IMR-90 (cell line): ENCODE measurements around the gene MS4A15.

Experiments
- BHLHE40 ChIP-seq: fragments of 150-350 bp; IDR thresholded peaks from 2 replicates; pipeline ENCODE4 v1.6.1; 2016; ENCODE audit warnings: mild to moderate bottlenecking, low read depth, low read length
- CEBPB ChIP-seq: IDR thresholded peaks from 2 replicates; pipeline ENCODE4 v1.6.1; 2012; ENCODE audit warnings: low read depth, low read length, improper control_type of control experiment
- MAFK ChIP-seq: IDR thresholded peaks from 2 replicates; pipeline ENCODE4 v1.6.1; 2012; ENCODE audit warnings: low read depth, low read length, improper control_type of control experiment
- NFE2L2 ChIP-seq: fragments of 150-350 bp; IDR thresholded peaks from 2 replicates; pipeline ENCODE4 v1.6.1; 2016; ENCODE audit warnings: low read depth, mild to moderate bottlenecking, low read length
- POLR2A ChIP-seq: IDR thresholded peaks from 2 replicates; pipeline ENCODE4 v1.6.1; 2012; ENCODE audit warnings: mild to moderate bottlenecking, low read depth, low read length
- RAD21 ChIP-seq: IDR thresholded peaks from 2 replicates; pipeline ENCODE4 v1.6.1; 2012; ENCODE audit warnings: low read length, improper control_type of control experiment
- RCOR1 ChIP-seq: IDR thresholded peaks from 2 replicates; pipeline ENCODE4 v1.6.1; 2012; ENCODE audit warnings: mild to moderate bottlenecking, low read length, improper control_type of control experiment; ENCODE audit not compliant: insufficient replicate concordance
- RFX5 ChIP-seq: IDR thresholded peaks from 2 replicates; pipeline ENCODE4 v1.8.0; 2012; ENCODE audit warnings: low read depth, mild to moderate bottlenecking, low read length, moderate library complexity
- SMC3 ChIP-seq: fragments of 150-350 bp; IDR thresholded peaks from 2 replicates; pipeline ENCODE4 v1.6.1; 2016; ENCODE audit warnings: low read depth, mild to moderate bottlenecking, antibody characterized with exemption, low read length, moderate library complexity
- TF ChIP-seq, protein P1 (sequence below): conservative IDR thresholded peaks from 2 replicates; pipeline ENCODE4 v1.5.1; 2012; ENCODE audit warnings: mild to moderate bottlenecking, low read depth, low read length, improper control_type of control experiment
- TF ChIP-seq, protein P2 (sequence below): fragments of 150-350 bp; IDR thresholded peaks from 2 replicates; pipeline ENCODE4 v1.6.1; 2017; ENCODE audit warnings: mild to moderate bottlenecking, antibody characterized with exemption, low read length, low read depth

DNA sequence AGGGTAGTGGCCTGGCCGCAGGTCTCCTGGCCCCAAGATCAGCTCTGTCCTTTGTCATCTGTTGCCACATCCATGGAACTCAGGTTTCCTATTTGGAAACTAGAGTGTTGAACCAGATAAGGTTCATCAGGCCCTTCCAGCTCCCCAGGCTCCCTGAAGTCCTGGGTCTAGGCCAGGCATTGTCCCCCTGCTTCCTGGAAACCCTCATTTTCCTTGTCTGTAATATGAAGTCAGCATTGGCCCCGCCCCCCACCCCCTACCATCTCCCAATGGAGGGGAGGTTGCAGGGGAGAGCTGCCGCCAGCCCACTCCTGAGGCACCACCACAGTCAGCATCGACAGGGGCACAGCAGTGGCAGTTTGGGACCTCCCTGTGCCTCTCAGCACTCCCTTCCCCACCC is 19.5 kb downstream of the MS4A15 start:
- no peak for TF ChIP-seq CEBPB
- TF ChIP-seq, protein P1, sequence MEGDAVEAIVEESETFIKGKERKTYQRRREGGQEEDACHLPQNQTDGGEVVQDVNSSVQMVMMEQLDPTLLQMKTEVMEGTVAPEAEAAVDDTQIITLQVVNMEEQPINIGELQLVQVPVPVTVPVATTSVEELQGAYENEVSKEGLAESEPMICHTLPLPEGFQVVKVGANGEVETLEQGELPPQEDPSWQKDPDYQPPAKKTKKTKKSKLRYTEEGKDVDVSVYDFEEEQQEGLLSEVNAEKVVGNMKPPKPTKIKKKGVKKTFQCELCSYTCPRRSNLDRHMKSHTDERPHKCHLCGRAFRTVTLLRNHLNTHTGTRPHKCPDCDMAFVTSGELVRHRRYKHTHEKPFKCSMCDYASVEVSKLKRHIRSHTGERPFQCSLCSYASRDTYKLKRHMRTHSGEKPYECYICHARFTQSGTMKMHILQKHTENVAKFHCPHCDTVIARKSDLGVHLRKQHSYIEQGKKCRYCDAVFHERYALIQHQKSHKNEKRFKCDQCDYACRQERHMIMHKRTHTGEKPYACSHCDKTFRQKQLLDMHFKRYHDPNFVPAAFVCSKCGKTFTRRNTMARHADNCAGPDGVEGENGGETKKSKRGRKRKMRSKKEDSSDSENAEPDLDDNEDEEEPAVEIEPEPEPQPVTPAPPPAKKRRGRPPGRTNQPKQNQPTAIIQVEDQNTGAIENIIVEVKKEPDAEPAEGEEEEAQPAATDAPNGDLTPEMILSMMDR = no peak
- TF ChIP-seq, protein P2, sequence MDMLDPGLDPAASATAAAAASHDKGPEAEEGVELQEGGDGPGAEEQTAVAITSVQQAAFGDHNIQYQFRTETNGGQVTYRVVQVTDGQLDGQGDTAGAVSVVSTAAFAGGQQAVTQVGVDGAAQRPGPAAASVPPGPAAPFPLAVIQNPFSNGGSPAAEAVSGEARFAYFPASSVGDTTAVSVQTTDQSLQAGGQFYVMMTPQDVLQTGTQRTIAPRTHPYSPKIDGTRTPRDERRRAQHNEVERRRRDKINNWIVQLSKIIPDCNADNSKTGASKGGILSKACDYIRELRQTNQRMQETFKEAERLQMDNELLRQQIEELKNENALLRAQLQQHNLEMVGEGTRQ = no peak
- TF ChIP-seq POLR2A = no peak
- TF ChIP-seq RCOR1 = no peak
- no peak for TF ChIP-seq SMC3
- TF ChIP-seq RAD21 = no peak
- no peak for TF ChIP-seq BHLHE40
- TF ChIP-seq NFE2L2 = no peak
- TF ChIP-seq RFX5 = no peak
- no peak for TF ChIP-seq MAFK
